Astrocyte (in vitro differentiated cells and primary cell): Measurements from ENCODE around the gene ESYT1. TPM values are rescaled to one million over a fixed set of nuclear protein-coding genes. Genes with fewer than 3 reads are reported as not detected.

Experiments
- DNase-seq: peaks from one replicate; pipeline ENCODE4 v3.0.0-alpha.2; 2010; ENCODE audit warnings: low read depth
- FAIRE-seq: peaks from 2 replicates; lab custom pipeline; 2011; peaks lifted over from hg19 to GRCh38; lab: Jason Lieb, UNC
- H2AFZ ChIP-seq: 2 replicates; pipeline ENCODE4 v1.6.0; 2012; ENCODE audit warnings: low read depth, low read length, inconsistent platforms
- H3K27ac ChIP-seq: 2 replicates; pipeline ENCODE4 v1.5.1; 2011; ENCODE audit warnings: low read depth, low read length, inconsistent platforms
- H3K27me3 ChIP-seq: 2 replicates; pipeline ENCODE4 v1.6.0; 2011; ENCODE audit warnings: low read length, inconsistent platforms; ENCODE audit not compliant: insufficient read depth
- H3K36me3 ChIP-seq: 2 replicates; pipeline ENCODE4 v1.5.1; 2011; ENCODE audit warnings: low read length, inconsistent platforms; ENCODE audit not compliant: insufficient read depth
- H3K4me1 ChIP-seq: 2 replicates; pipeline ENCODE4 v1.5.1; 2011; ENCODE audit warnings: low read length, inconsistent platforms; ENCODE audit not compliant: insufficient read depth
- H3K4me2 ChIP-seq: 2 replicates; pipeline ENCODE4 v1.6.0; 2012; ENCODE audit warnings: low read length, inconsistent platforms
- H3K4me3 ChIP-seq: 2 replicates; pipeline ENCODE4 v1.5.1; 2011; ENCODE audit warnings: low read depth, mild to moderate bottlenecking, low read length, inconsistent platforms; ENCODE audit not compliant: insufficient read depth
- H3K79me2 ChIP-seq: 2 replicates; pipeline ENCODE4 v1.6.0; 2012; ENCODE audit warnings: mild to moderate bottlenecking, low read length, inconsistent platforms; ENCODE audit not compliant: insufficient read depth
- H3K9ac ChIP-seq: 2 replicates; pipeline ENCODE4 v1.6.0; 2012; ENCODE audit warnings: mild to moderate bottlenecking, low read length, inconsistent platforms
- H3K9me3 ChIP-seq: 2 replicates; pipeline ENCODE4 v1.5.1; 2012; ENCODE audit warnings: low read depth, mild to moderate bottlenecking, low read length, inconsistent platforms; ENCODE audit not compliant: insufficient read depth
- H4K20me1 ChIP-seq: 2 replicates; pipeline ENCODE4 v1.6.0; 2012; ENCODE audit warnings: low read length, inconsistent platforms; ENCODE audit not compliant: insufficient read depth
- H3K27ac Mint-ChIP-seq: one replicate; pipeline ENCODE4 v1.8.0; 2021; ENCODE audit warnings: mild to moderate bottlenecking, mixed read lengths; ENCODE audit not compliant: unreplicated experiment
- H3K27me3 Mint-ChIP-seq: one replicate; pipeline ENCODE4 v1.8.0; 2021; ENCODE audit warnings: low read depth, mixed read lengths; ENCODE audit not compliant: unreplicated experiment
- H3K36me3 Mint-ChIP-seq: one replicate; pipeline ENCODE4 v1.8.0; 2021; ENCODE audit warnings: low read depth, mixed read lengths; ENCODE audit not compliant: unreplicated experiment
- H3K4me1 Mint-ChIP-seq: one replicate; pipeline ENCODE4 v1.8.0; 2021; ENCODE audit warnings: low read depth, mixed read lengths; ENCODE audit not compliant: unreplicated experiment
- H3K4me3 Mint-ChIP-seq: one replicate; pipeline ENCODE4 v1.8.0; 2021; ENCODE audit warnings: mild to moderate bottlenecking, moderate library complexity, mixed read lengths; ENCODE audit not compliant: unreplicated experiment
- H3K9me3 Mint-ChIP-seq: one replicate; pipeline ENCODE4 v1.8.0; 2021; ENCODE audit warnings: mild to moderate bottlenecking, mixed read lengths; ENCODE audit not compliant: unreplicated experiment
- CTCF ChIP-seq: IDR thresholded peaks from 2 replicates; pipeline ENCODE4 v1.5.1; 2011; ENCODE audit warnings: low read depth, mild to moderate bottlenecking, inconsistent platforms, low read length, moderate library complexity; ENCODE audit not compliant: insufficient read depth
- EZH2 ChIP-seq: IDR thresholded peaks from 2 replicates; pipeline ENCODE4 v1.6.1; 2012; ENCODE audit warnings: mild to moderate bottlenecking, low read length, inconsistent platforms; ENCODE audit not compliant: insufficient read depth
- total RNA-seq: library from RNA; stranded (reverse); gene quantifications from 2 replicates; pipeline ENCODE4 v1.2.1, GENCODE V29; 2021

Gene ESYT1
- total RNA-seq, 1 donor from 2014 or later = 142 TPM

DNA sequence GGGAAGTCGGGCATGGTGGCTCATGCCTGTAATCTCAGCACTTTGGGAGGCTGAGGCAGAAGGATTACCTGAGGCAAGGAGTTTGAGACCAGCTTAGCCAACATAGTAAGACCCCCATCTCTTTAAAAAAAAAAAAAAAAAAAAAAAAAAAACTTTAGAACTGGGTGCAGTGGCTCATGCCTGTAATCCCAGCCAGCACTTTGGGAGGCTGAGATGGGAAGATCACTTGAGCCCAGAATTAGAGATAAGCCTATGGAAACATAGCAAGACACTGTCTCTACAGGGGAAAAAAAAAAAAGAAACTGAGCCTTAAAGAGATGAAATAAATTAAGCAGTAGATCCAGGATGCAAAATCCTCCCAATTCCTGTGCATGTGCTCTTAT lies 25.4 kb upstream of the ESYT1 start:
- peak overlapping the region; percentile 14 for H3K4me3 Mint-ChIP-seq
- H3K36me3 ChIP-seq = peaks cover 3% of the 10 kb centered on the region

GRCh38 chr12:56103066-56103711 lies 24.9 kb upstream of the ESYT1 start:
- no peaks in the 10 kb centered on the region for H3K27me3 Mint-ChIP-seq
- FAIRE-seq (no peak), DNase-seq (no peak)
- H3K36me3 ChIP-seq = peaks cover 8% of the 10 kb centered on the region
- H3K27ac ChIP-seq = no peak overlapping the region
- H3K79me2 ChIP-seq = peaks cover 39% of the 10 kb centered on the region
- peaks cover 5% of the 10 kb centered on the region for H3K36me3 Mint-ChIP-seq
- no peaks in the 10 kb centered on the region for H3K9me3 ChIP-seq
- no peak overlapping the region for H3K27ac Mint-ChIP-seq
- H3K9ac ChIP-seq = peak overlapping the region; percentile 99
- H3K4me1 ChIP-seq = no peaks in the 10 kb centered on the region
- no peaks in the 10 kb centered on the region for H3K27me3 ChIP-seq
- no peaks in the 10 kb centered on the region for H3K9me3 Mint-ChIP-seq
- H4K20me1 ChIP-seq = peaks cover 20% of the 10 kb centered on the region
- H3K4me3 ChIP-seq = peak overlapping the region; percentile 90
- no peak overlapping the region for H2AFZ ChIP-seq
- peak overlapping the region; percentile 88 for H3K4me2 ChIP-seq
- peak overlapping the region; percentile 99 for H3K4me3 Mint-ChIP-seq
- TF ChIP-seq CTCF (no peak), EZH2 (no peak)
- H3K4me1 Mint-ChIP-seq = peaks cover 12% of the 10 kb centered on the region

More for the DNA sequence above, 25.4 kb upstream of the ESYT1 start:
- FAIRE-seq (no peak), DNase-seq (no peak)
- TF ChIP-seq EZH2 (no peak), CTCF (no peak)
- Mint-ChIP-seq H3K4me1 (peaks cover 12% of the 10 kb centered on the region), H3K9me3 (no peaks in the 10 kb centered on the region), H3K27me3 (peaks cover under 1% of the 10 kb centered on the region), H3K27ac (no peak overlapping the region), H3K36me3 (peaks cover 5% of the 10 kb centered on the region)
- no peaks in the 10 kb centered on the region for H3K27me3 ChIP-seq
- H3K4me3 ChIP-seq = no peak overlapping the region
- no peaks in the 10 kb centered on the region for H3K4me1 ChIP-seq
- no peak overlapping the region for H2AFZ ChIP-seq
- peaks cover 20% of the 10 kb centered on the region for H4K20me1 ChIP-seq
- H3K79me2 ChIP-seq = peaks cover 34% of the 10 kb centered on the region
- no peak overlapping the region for H3K9ac ChIP-seq
- no peak overlapping the region for H3K27ac ChIP-seq
- H3K9me3 ChIP-seq = no peaks in the 10 kb centered on the region
- no peak overlapping the region for H3K4me2 ChIP-seq

DNA sequence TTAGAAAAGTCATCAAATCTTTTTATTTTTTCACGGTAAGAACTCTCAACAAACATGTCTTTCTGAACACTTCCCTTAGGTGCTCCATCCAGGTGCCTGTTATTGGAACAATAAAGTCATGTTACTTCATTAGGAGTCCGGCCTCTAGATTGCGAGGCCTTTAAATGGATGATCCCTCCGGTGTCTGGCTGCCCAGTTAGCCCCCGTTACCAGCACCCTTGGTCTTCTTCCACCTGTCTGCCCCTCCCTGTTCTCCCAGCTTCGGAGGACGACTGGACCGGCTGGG lies 24.3 kb upstream of the ESYT1 start:
- no peak for FAIRE-seq
- no peaks in the 10 kb centered on the region for H3K27me3 ChIP-seq
- H3K79me2 ChIP-seq = peaks cover 43% of the 10 kb centered on the region
- peaks cover 20% of the 10 kb centered on the region for H4K20me1 ChIP-seq
- no peak for TF ChIP-seq CTCF
- TF ChIP-seq EZH2 = no peak
- DNase-seq = no peak
- H3K9me3 ChIP-seq = no peaks in the 10 kb centered on the region
- peak overlapping the region; percentile 83 for H2AFZ ChIP-seq
- H3K4me1 ChIP-seq = no peaks in the 10 kb centered on the region
- H3K4me2 ChIP-seq = peak overlapping the region; percentile 88
- peak overlapping the region; percentile 90 for H3K4me3 ChIP-seq
- H3K4me1 Mint-ChIP-seq = peaks cover 12% of the 10 kb centered on the region
- H3K27ac ChIP-seq = peak overlapping the region; percentile 85
- peak overlapping the region; percentile 95 for H3K27ac Mint-ChIP-seq
- H3K36me3 ChIP-seq = peaks cover 13% of the 10 kb centered on the region
- no peaks in the 10 kb centered on the region for H3K9me3 Mint-ChIP-seq
- peaks cover 8% of the 10 kb centered on the region for H3K36me3 Mint-ChIP-seq
- no peaks in the 10 kb centered on the region for H3K27me3 Mint-ChIP-seq
- peak overlapping the region; percentile 99 for H3K9ac ChIP-seq
- H3K4me3 Mint-ChIP-seq = peak overlapping the region; percentile 99
